Mesenchymal stem cell (in vitro differentiated cells and primary cell): ENCODE measurements around the gene PRKCA.

Source experiments
- DNase-seq: peaks from one replicate; pipeline ENCODE4 v3.0.0-alpha.2; 2013
- H2AFZ ChIP-seq: one replicate; pipeline ENCODE4 v1.6.1; 2013; ENCODE audit warnings: low read depth, mild to moderate bottlenecking, control low read depth, inconsistent platforms, low read length, moderate library complexity
- H2AK5ac ChIP-seq: 2 replicates; pipeline ENCODE4 v1.6.1; 2013; ENCODE audit warnings: low read length, moderate library complexity, mild to moderate bottlenecking, inconsistent platforms; ENCODE audit not compliant: severe bottlenecking
- H2BK120ac ChIP-seq: one replicate; pipeline ENCODE4 v1.6.1; 2013; ENCODE audit warnings: low read depth, mild to moderate bottlenecking, inconsistent platforms, low read length, moderate library complexity
- H2BK12ac ChIP-seq, 2 experiments: one replicate each; pipeline ENCODE4 v1.6.1; 2013; ENCODE audit warnings: inconsistent platforms in 2 of 2, low read length in 2 of 2, mild to moderate bottlenecking in 2 of 2, moderate library complexity in 2 of 2, control low read depth in 1 of 2
- H2BK15ac ChIP-seq: one replicate; pipeline ENCODE4 v1.6.1; 2013; ENCODE audit warnings: mild to moderate bottlenecking, low read depth, inconsistent platforms; ENCODE audit not compliant: poor library complexity, severe bottlenecking
- H2BK5ac ChIP-seq: 2 replicates; pipeline ENCODE4 v1.6.1; 2013; ENCODE audit warnings: low read depth, mild to moderate bottlenecking, low read length, control low read depth, inconsistent platforms; ENCODE audit not compliant: poor library complexity, severe bottlenecking
- H3K14ac ChIP-seq, 2 experiments: one replicate each; pipeline ENCODE4 v1.6.1; 2013; ENCODE audit warnings: inconsistent platforms in 2 of 2, low read length in 2 of 2, control low read depth in 1 of 2, mild to moderate bottlenecking in 1 of 2, moderate library complexity in 1 of 2
- H3K18ac ChIP-seq, 2 experiments: one replicate each; pipeline ENCODE4 v1.6.1; 2013; ENCODE audit warnings: inconsistent platforms in 2 of 2, low read length in 2 of 2, control low read depth in 1 of 2, low read depth in 1 of 2, mild to moderate bottlenecking in 1 of 2
- H3K23ac ChIP-seq, 2 experiments: one replicate each; pipeline ENCODE4 v1.6.1; 2013; ENCODE audit warnings: inconsistent platforms in 2 of 2, low read length in 2 of 2, mild to moderate bottlenecking in 2 of 2, moderate library complexity in 2 of 2, control low read depth in 1 of 2
- H3K27ac ChIP-seq: 2 replicates; pipeline ENCODE4 v1.5.1; 2013; ENCODE audit warnings: mild to moderate bottlenecking, moderate library complexity, low read length, control low read depth, inconsistent platforms; ENCODE audit not compliant: poor library complexity, severe bottlenecking
- H3K27me3 ChIP-seq, 2 experiments: 2 replicates each; pipeline versions ENCODE4 v1.6.1 to v1.7.0; 2013; ENCODE audit warnings: low read length in 2 of 2, mild to moderate bottlenecking in 2 of 2, moderate library complexity in 2 of 2, control low read depth in 1 of 2, inconsistent platforms in 1 of 2; ENCODE audit not compliant: control insufficient read depth in 1 of 2, insufficient read depth in 1 of 2
- H3K36me3 ChIP-seq, 2 experiments: 2 replicates each; pipeline versions ENCODE4 v1.6.1 to v1.7.0; 2013; ENCODE audit warnings: low read length in 2 of 2, control low read depth in 1 of 2, inconsistent platforms in 1 of 2, low read depth in 1 of 2, mild to moderate bottlenecking in 1 of 2; ENCODE audit not compliant: insufficient read depth in 2 of 2, control insufficient read depth in 1 of 2
- H3K4ac ChIP-seq, 2 experiments: one replicate each; pipeline ENCODE4 v1.6.1; 2013; ENCODE audit warnings: inconsistent platforms in 2 of 2, low read length in 2 of 2, mild to moderate bottlenecking in 2 of 2, moderate library complexity in 2 of 2, control low read depth in 1 of 2, low read depth in 1 of 2
- H3K4me1 ChIP-seq: 2 replicates; pipeline ENCODE4 v1.6.1; 2013; ENCODE audit warnings: low read depth, low read length, control low read depth; ENCODE audit not compliant: control insufficient read depth, insufficient read depth
- H3K4me2 ChIP-seq: 2 replicates; pipeline ENCODE4 v1.6.1; 2013; ENCODE audit warnings: low read length, mild to moderate bottlenecking, inconsistent platforms; ENCODE audit not compliant: poor library complexity, severe bottlenecking
- H3K4me3 ChIP-seq, 2 experiments: 2 replicates each; pipeline versions ENCODE4 v1.5.1 to v1.7.0; 2013; ENCODE audit warnings: low read length in 2 of 2, mild to moderate bottlenecking in 2 of 2, control low read depth in 1 of 2, low read depth in 1 of 2; ENCODE audit not compliant: insufficient read depth in 1 of 2
- H3K79me1 ChIP-seq: replicated peaks from 2 replicates; pipeline ENCODE4 v1.6.1; 2013; ENCODE audit warnings: mild to moderate bottlenecking, control low read depth, low read length, inconsistent platforms; ENCODE audit not compliant: poor library complexity, severe bottlenecking
- H3K9ac ChIP-seq: 2 replicates; pipeline ENCODE4 v1.7.0; 2013; ENCODE audit warnings: mild to moderate bottlenecking, low read length, moderate library complexity
- H3K9me3 ChIP-seq: 2 replicates; pipeline ENCODE4 v1.7.0; 2013; ENCODE audit warnings: mild to moderate bottlenecking, low read length; ENCODE audit not compliant: control insufficient read depth
- H4K8ac ChIP-seq: one replicate; pipeline ENCODE4 v1.6.1; 2013; ENCODE audit warnings: inconsistent platforms, mild to moderate bottlenecking, low read length, moderate library complexity
- H4K91ac ChIP-seq: one replicate; pipeline ENCODE4 v1.6.1; 2013; ENCODE audit warnings: mild to moderate bottlenecking, low read length, inconsistent platforms
- WGBS: methylation state at CpG from one replicate; pipeline ENCODE4 v1.1.7; 2013; ENCODE audit warnings: mixed read lengths; 5-methylcytosine and 5-hydroxymethylcytosine counted together

PRKCA gene

GRCh38 chr17:66772148-66772812, 469.9 kb downstream of the PRKCA start:
- Histone ChIP-seq H2BK12ac (no peak overlapping the region), H4K8ac (no peak overlapping the region), H3K14ac (no peak overlapping the region)

GRCh38 chr17:66775271-66775670, 472.9 kb downstream of the PRKCA start:
- Histone ChIP-seq H3K18ac (no peak overlapping the region), H3K27me3 (no peaks in the 10 kb centered on the region), H2BK5ac (no peak overlapping the region), H3K4me2 (no peak overlapping the region), H4K8ac (no peak overlapping the region), H3K23ac (no peak overlapping the region), H3K4me1 (peaks cover 3% of the 10 kb centered on the region), H2BK12ac (no peak overlapping the region), H3K9me3 (no peaks in the 10 kb centered on the region), H3K4ac (no peak overlapping the region), H2AFZ (no peak overlapping the region), H3K14ac (no peak overlapping the region), H2BK120ac (no peak overlapping the region), H2BK15ac (no peak overlapping the region), H3K27ac (no peak overlapping the region), H3K4me3 (no peak overlapping the region), H3K36me3 (peaks cover 27 to 43% of the 10 kb centered on the region in 2 experiments), H4K91ac (no peak overlapping the region), H3K79me1 (peaks cover 2% of the 10 kb centered on the region), H3K9ac (no peak overlapping the region), H2AK5ac (no peak overlapping the region)
- 88% methylated on average over 6 of the region's 6 CpGs for WGBS
- DNase-seq, result no peak

More at GRCh38 chr17:66772148-66772812, 469.9 kb downstream of the PRKCA start:
- 95% methylated on average over 3 of the region's 5 CpGs for WGBS
- Histone ChIP-seq H3K79me1 (peaks cover 2% of the 10 kb centered on the region), H3K27me3 (no peaks in the 10 kb centered on the region), H3K9ac (no peak overlapping the region), H3K23ac (no peak overlapping the region), H2BK120ac (no peak overlapping the region), H2BK5ac (no peak overlapping the region), H3K9me3 (no peaks in the 10 kb centered on the region), H3K27ac (no peak overlapping the region), H3K4me3 (no peak overlapping the region), H2BK15ac (no peak overlapping the region), H3K18ac (no peak overlapping the region), H2AFZ (no peak overlapping the region), H3K4me1 (peaks cover 3% of the 10 kb centered on the region), H2AK5ac (no peak overlapping the region), H3K4me2 (no peak overlapping the region), H3K36me3 (peaks cover 24 to 36% of the 10 kb centered on the region in 2 experiments), H4K91ac (no peak overlapping the region), H3K4ac (no peak overlapping the region)
- no peak for DNase-seq

GRCh38 chr17:66775881-66776400, 473.5 kb downstream of the PRKCA start:
- no peak overlapping the region for H3K9ac ChIP-seq
- H4K91ac ChIP-seq, result no peak overlapping the region
- DNase-seq, result no peak
- no peak overlapping the region for H2BK120ac ChIP-seq
- H3K9me3 ChIP-seq, result no peaks in the 10 kb centered on the region
- H3K27ac ChIP-seq, result no peak overlapping the region
- H3K79me1 ChIP-seq, result peaks cover 2% of the 10 kb centered on the region
- no peak overlapping the region for H2AK5ac ChIP-seq
- no peak overlapping the region for H4K8ac ChIP-seq
- no peak overlapping the region for H3K4me3 ChIP-seq
- no peak overlapping the region for H3K23ac ChIP-seq
- H3K4me2 ChIP-seq, result no peak overlapping the region
- H2BK5ac ChIP-seq, result no peak overlapping the region
- WGBS, result 88% methylated on average over 7 of the region's 7 CpGs
- no peak overlapping the region for H3K18ac ChIP-seq
- H3K14ac ChIP-seq, result no peak overlapping the region
- H3K27me3 ChIP-seq, result no peaks in the 10 kb centered on the region
- peaks cover 27 to 43% of the 10 kb centered on the region in 2 experiments for H3K36me3 ChIP-seq
- H3K4ac ChIP-seq, result no peak overlapping the region
- peaks cover 3% of the 10 kb centered on the region for H3K4me1 ChIP-seq
- no peak overlapping the region for H2BK15ac ChIP-seq
- no peak overlapping the region for H2AFZ ChIP-seq
- H2BK12ac ChIP-seq, result no peak overlapping the region

- no peak overlapping the region for H3K23ac ChIP-seq
- H2AK5ac ChIP-seq, result no peak overlapping the region
- no peak overlapping the region for H4K91ac ChIP-seq
These were observed 474.7 kb downstream of the PRKCA start for GRCh38 chr17:66776999-66777688.

More at GRCh38 chr17:66776999-66777688, 474.7 kb downstream of the PRKCA start:
- H3K9ac ChIP-seq, result no peak overlapping the region
- no peak overlapping the region for H2BK15ac ChIP-seq
- peak overlapping the region; percentile 22 for H2BK5ac ChIP-seq
- DNase-seq, result peak; percentile 40
- H2BK12ac ChIP-seq, result no peak overlapping the region
- peaks cover 3% of the 10 kb centered on the region for H3K4me1 ChIP-seq
- H3K27ac ChIP-seq, result no peak overlapping the region
- H3K4ac ChIP-seq, result no peak overlapping the region
- WGBS, result 68% methylated on average over 7 of the region's 9 CpGs
- H3K4me2 ChIP-seq, result no peak overlapping the region
- no peak overlapping the region for H2AFZ ChIP-seq
- peaks cover 2% of the 10 kb centered on the region for H3K79me1 ChIP-seq
- no peak overlapping the region for H4K8ac ChIP-seq
- H3K14ac ChIP-seq, result no peak overlapping the region
- peaks cover 31 to 43% of the 10 kb centered on the region in 2 experiments for H3K36me3 ChIP-seq
- no peak overlapping the region for H2BK120ac ChIP-seq
- H3K27me3 ChIP-seq, result no peaks in the 10 kb centered on the region
- H3K4me3 ChIP-seq, result no peak overlapping the region
- no peaks in the 10 kb centered on the region for H3K9me3 ChIP-seq
- no peak overlapping the region for H3K18ac ChIP-seq
